ENCODE measurements around the gene ABL2.

GRCh38 chr1:179169616-179170467 lies 59.6 kb downstream of the ABL2 start:
- TF ChIP-seq POLR2A (IDR thresholded peaks at IDR 0.05; ENCODE audit: low read depth, low read length) = no peak
- no peak for TF ChIP-seq SPI1 (IDR thresholded peaks at IDR 0.05; ENCODE audit: low read depth, low read length)
- no peak for TF ChIP-seq POLR2AphosphoS5 (IDR thresholded peaks at IDR 0.05; ENCODE audit: low read depth, low read length)

All from GM12891 (cell line).